HCT116 (cell line): ENCODE measurements around the gene HSF4.

ENCODE experiments used
- CTCF ChIP-seq, 3 experiments: fragments of 200-600 bp in 1 of 3; sonication (generic) in 1 of 3; IDR thresholded peaks in 2 of 3; conservative IDR thresholded peaks in 1 of 3; 2 replicates each; pipeline ENCODE4 v1.5.1; 2012 to 2017; ENCODE audit warnings: low read depth in 2 of 3, low read length in 2 of 3, antibody characterized with exemption in 1 of 3, borderline replicate concordance in 1 of 3, control low read depth in 1 of 3, mild to moderate bottlenecking in 1 of 3, mixed read lengths in 1 of 3, mixed run types in 1 of 3, moderate library complexity in 1 of 3; ENCODE audit not compliant: insufficient read depth in 1 of 3
- YY1 ChIP-seq: IDR thresholded peaks from 2 replicates; pipeline ENCODE4 v1.6.1; 2011; ENCODE audit warnings: low read length, low read depth, moderate library complexity, mild to moderate bottlenecking; ENCODE audit not compliant: insufficient replicate concordance; ENCODE audit errors: extremely low read depth

- TF ChIP-seq YY1 (peak; percentile 32), CTCF (IDR thresholded peaks at IDR 0.05 in 2 of 3, conservative IDR thresholded peaks at IDR 0.05 in 1 of 3; ENCODE audit: borderline replicate concordance in 1 of 3, insufficient read depth in 1 of 3, low read depth in 2 of 3, low read length in 2 of 3) (peak in 2 of 3 experiments; percentile 58 to 75; a peak in 4 of 6 replicates)
Observed at GRCh38 chr16:67199011-67199807, 34.7 kb downstream of the HSF4 start, which contains the start of gene ELMO3.
